KOPT-K1 (cell line): ENCODE measurements around the gene U2AF2.

Experiments used
- H3K27ac ChIP-seq: fragments of 200-600 bp; sonication (generic); 2 replicates; pipeline ENCODE4 v1.5.1; 2016; ENCODE audit warnings: antibody characterized with exemption, mild to moderate bottlenecking, low read depth, low read length; ENCODE audit not compliant: poor library complexity, severe bottlenecking
- H3K36me3 ChIP-seq: fragments of 200-600 bp; sonication (generic); 2 replicates; pipeline ENCODE4 v1.5.1; 2017; ENCODE audit warnings: antibody characterized with exemption, mild to moderate bottlenecking, low read length, moderate library complexity; ENCODE audit not compliant: insufficient read depth
- H3K9me3 ChIP-seq: fragments of 200-600 bp; sonication (generic); 2 replicates; pipeline ENCODE4 v1.5.1; 2017; ENCODE audit warnings: antibody characterized with exemption, low read length, mild to moderate bottlenecking; ENCODE audit not compliant: insufficient read depth, poor library complexity, severe bottlenecking

The U2AF2 gene

GRCh38 chr19:55644842-55645511 lies 9.9 kb upstream of the U2AF2 start:
- Histone ChIP-seq H3K9me3 (no peaks in the 10 kb centered on the region), H3K36me3 (peaks cover 19% of the 10 kb centered on the region), H3K27ac (peak overlapping the region; percentile 72)

GRCh38 chr19:55645512-55645881 lies 9.3 kb upstream of the U2AF2 start:
- Histone ChIP-seq H3K9me3 (no peaks in the 10 kb centered on the region), H3K36me3 (peaks cover 19% of the 10 kb centered on the region), H3K27ac (no peak overlapping the region)

- Histone ChIP-seq H3K36me3 (peaks cover 19% of the 10 kb centered on the region), H3K27ac (peak overlapping the region; percentile 82), H3K9me3 (no peaks in the 10 kb centered on the region)
Observed at GRCh38 chr19:55646889-55647731, 7.7 kb upstream of the U2AF2 start.

GRCh38 chr19:55647732-55648584 lies 6.9 kb upstream of the U2AF2 start, which contains the start of gene CCDC106:
Gene CCDC106 (plus strand): TSS chr19:55648212. CDS start chr19:55649047, 835 bp downstream.
- peak within 1 kb of the TSS; percentile 82 for H3K27ac ChIP-seq
- H3K9me3 ChIP-seq: no peaks in the 10 kb centered on the region
- H3K36me3 ChIP-seq: peaks cover 19% of the 10 kb centered on the region

GRCh38 chr19:55648585-55649267 lies 6.1 kb upstream of the U2AF2 start:
- Histone ChIP-seq H3K36me3 (peaks cover 19% of the 10 kb centered on the region), H3K9me3 (no peaks in the 10 kb centered on the region), H3K27ac (peak overlapping the region; percentile 82)

- H3K9me3 ChIP-seq: no peaks in the 10 kb centered on the region
- no peak overlapping the region for H3K27ac ChIP-seq
- H3K36me3 ChIP-seq: peaks cover 18% of the 10 kb centered on the region
Observed at GRCh38 chr19:55649268-55650125, 5.3 kb upstream of the U2AF2 start.

GRCh38 chr19:55650126-55650557 lies 4.7 kb upstream of the U2AF2 start:
- Histone ChIP-seq H3K36me3 (peaks cover 12% of the 10 kb centered on the region), H3K9me3 (no peaks in the 10 kb centered on the region), H3K27ac (no peak overlapping the region)

- Histone ChIP-seq H3K36me3 (peaks cover 7% of the 10 kb centered on the region), H3K9me3 (no peaks in the 10 kb centered on the region), H3K27ac (no peak overlapping the region)
Observed at GRCh38 chr19:55650602-55651230, 4.1 kb upstream of the U2AF2 start.

GRCh38 chr19:55651236-55651635 lies 3.6 kb upstream of the U2AF2 start:
- Histone ChIP-seq H3K9me3 (no peaks in the 10 kb centered on the region), H3K27ac (no peak overlapping the region), H3K36me3 (peaks cover 7% of the 10 kb centered on the region; the same call in 1 of the 2 replicates)

GRCh38 chr19:55652311-55653128 lies 2.3 kb upstream of the U2AF2 start:
- Histone ChIP-seq H3K36me3 (peaks cover 18% of the 10 kb centered on the region), H3K27ac (peak overlapping the region; percentile 100), H3K9me3 (no peaks in the 10 kb centered on the region)

- no peaks in the 10 kb centered on the region for H3K9me3 ChIP-seq
- H3K36me3 ChIP-seq: peaks cover 29% of the 10 kb centered on the region
- H3K27ac ChIP-seq: peak overlapping the region; percentile 100
Observed at GRCh38 chr19:55653651-55654322, 1.0 kb upstream of the U2AF2 start.

- Histone ChIP-seq H3K36me3 (peaks cover 35% of the 10 kb centered on the region), H3K27ac (peak overlapping the region; percentile 100), H3K9me3 (no peaks in the 10 kb centered on the region)
Observed at GRCh38 chr19:55654323-55654867, 440 bp upstream of the U2AF2 start.
